Measurements from ENCODE around the gene PRRG3. TPM values are rescaled to one million over a fixed set of nuclear protein-coding genes. Genes with fewer than 3 reads are reported as not detected.

The PRRG3 gene
- total RNA-seq, 1 donor from 2014 or later = 0.18 TPM

GRCh38 chrX:151743651-151744470, 48.6 kb downstream of the PRRG3 start:
- Histone ChIP-seq H2AFZ (ENCODE audit: low read depth, low read length) (no peak overlapping the region), H3K9ac (ENCODE audit: low read length) (no peak overlapping the region), H3K4me1 (ENCODE audit: insufficient read depth, low read length) (no peaks in the 10 kb centered on the region), H3K27ac (ENCODE audit: low read depth, low read length) (no peak overlapping the region), H3K79me2 (ENCODE audit: insufficient read depth, low read length) (no peaks in the 10 kb centered on the region), H3K4me2 (ENCODE audit: low read length) (no peak overlapping the region), H3K4me3 (ENCODE audit: insufficient read depth, low read depth, low read length) (no peak overlapping the region), H4K20me1 (ENCODE audit: insufficient read depth, low read length) (no peaks in the 10 kb centered on the region), H3K27me3 (ENCODE audit: insufficient read depth, low read length) (no peaks in the 10 kb centered on the region), H3K9me3 (ENCODE audit: insufficient read depth, low read depth, low read length) (no peaks in the 10 kb centered on the region), H3K36me3 (ENCODE audit: insufficient read depth, low read length) (no peaks in the 10 kb centered on the region)
- no peaks in the 10 kb centered on the region for H3K36me3 Mint-ChIP-seq (ENCODE audit: low read depth, unreplicated experiment)
- no peak overlapping the region for H3K27ac Mint-ChIP-seq (ENCODE audit: unreplicated experiment)
- TF ChIP-seq CTCF (IDR thresholded peaks at IDR 0.05; ENCODE audit: insufficient read depth, low read depth, low read length) (no peak), EZH2 (IDR thresholded peaks at IDR 0.05; ENCODE audit: insufficient read depth, low read length) (no peak)
- no peak for FAIRE-seq
- H3K27me3 Mint-ChIP-seq (ENCODE audit: low read depth, unreplicated experiment) = peaks cover 3% of the 10 kb centered on the region
- H3K9me3 Mint-ChIP-seq (ENCODE audit: unreplicated experiment) = peaks cover 2% of the 10 kb centered on the region
- H3K4me3 Mint-ChIP-seq (ENCODE audit: unreplicated experiment) = no peak overlapping the region
- H3K4me1 Mint-ChIP-seq (ENCODE audit: low read depth, unreplicated experiment) = no peaks in the 10 kb centered on the region
- no peak for DNase-seq (ENCODE audit: low read depth)

- Histone ChIP-seq H3K4me3 (ENCODE audit: insufficient read depth, low read depth, low read length) (no peak overlapping the region), H3K36me3 (ENCODE audit: insufficient read depth, low read length) (no peaks in the 10 kb centered on the region), H2AFZ (ENCODE audit: low read depth, low read length) (no peak overlapping the region), H3K9me3 (ENCODE audit: insufficient read depth, low read depth, low read length) (no peaks in the 10 kb centered on the region), H3K79me2 (ENCODE audit: insufficient read depth, low read length) (no peaks in the 10 kb centered on the region), H3K27me3 (ENCODE audit: insufficient read depth, low read length) (no peaks in the 10 kb centered on the region), H4K20me1 (ENCODE audit: insufficient read depth, low read length) (no peaks in the 10 kb centered on the region), H3K4me1 (ENCODE audit: insufficient read depth, low read length) (no peaks in the 10 kb centered on the region), H3K9ac (ENCODE audit: low read length) (no peak overlapping the region), H3K27ac (ENCODE audit: low read depth, low read length) (no peak overlapping the region), H3K4me2 (ENCODE audit: low read length) (no peak overlapping the region)
- no peaks in the 10 kb centered on the region for H3K36me3 Mint-ChIP-seq (ENCODE audit: low read depth, unreplicated experiment)
- peaks cover 2% of the 10 kb centered on the region for H3K9me3 Mint-ChIP-seq (ENCODE audit: unreplicated experiment)
- H3K27me3 Mint-ChIP-seq (ENCODE audit: low read depth, unreplicated experiment) = peaks cover 3% of the 10 kb centered on the region
- no peaks in the 10 kb centered on the region for H3K4me1 Mint-ChIP-seq (ENCODE audit: low read depth, unreplicated experiment)
- H3K27ac Mint-ChIP-seq (ENCODE audit: unreplicated experiment) = no peak overlapping the region
- TF ChIP-seq EZH2 (IDR thresholded peaks at IDR 0.05; ENCODE audit: insufficient read depth, low read length) (no peak), CTCF (IDR thresholded peaks at IDR 0.05; ENCODE audit: insufficient read depth, low read depth, low read length) (no peak)
- H3K4me3 Mint-ChIP-seq (ENCODE audit: unreplicated experiment) = no peak overlapping the region
- DNase-seq (ENCODE audit: low read depth) (no peak), FAIRE-seq (no peak)
Measured at GRCh38 chrX:151745651-151746050, 50.4 kb downstream of the PRRG3 start.

- Histone ChIP-seq H3K4me1 (ENCODE audit: insufficient read depth, low read length) (no peaks in the 10 kb centered on the region), H3K9me3 (ENCODE audit: insufficient read depth, low read depth, low read length) (no peaks in the 10 kb centered on the region), H2AFZ (ENCODE audit: low read depth, low read length) (no peak overlapping the region), H3K27ac (ENCODE audit: low read depth, low read length) (no peak overlapping the region), H3K4me2 (ENCODE audit: low read length) (no peak overlapping the region), H3K36me3 (ENCODE audit: insufficient read depth, low read length) (no peaks in the 10 kb centered on the region), H3K4me3 (ENCODE audit: insufficient read depth, low read depth, low read length) (no peak overlapping the region), H3K9ac (ENCODE audit: low read length) (no peak overlapping the region), H3K27me3 (ENCODE audit: insufficient read depth, low read length) (no peaks in the 10 kb centered on the region), H3K79me2 (ENCODE audit: insufficient read depth, low read length) (no peaks in the 10 kb centered on the region), H4K20me1 (ENCODE audit: insufficient read depth, low read length) (no peaks in the 10 kb centered on the region)
- no peak overlapping the region for H3K27ac Mint-ChIP-seq (ENCODE audit: unreplicated experiment)
- H3K4me3 Mint-ChIP-seq (ENCODE audit: unreplicated experiment) = no peak overlapping the region
- H3K4me1 Mint-ChIP-seq (ENCODE audit: low read depth, unreplicated experiment) = peaks cover 2% of the 10 kb centered on the region
- peak; percentile 55 for FAIRE-seq
- H3K36me3 Mint-ChIP-seq (ENCODE audit: low read depth, unreplicated experiment) = no peaks in the 10 kb centered on the region
- DNase-seq (ENCODE audit: low read depth) = no peak
- peaks cover 3% of the 10 kb centered on the region for H3K27me3 Mint-ChIP-seq (ENCODE audit: low read depth, unreplicated experiment)
- no peak for TF ChIP-seq EZH2 (IDR thresholded peaks at IDR 0.05; ENCODE audit: insufficient read depth, low read length)
- TF ChIP-seq CTCF (IDR thresholded peaks at IDR 0.05; ENCODE audit: insufficient read depth, low read depth, low read length) = no peak
- peaks cover 2% of the 10 kb centered on the region for H3K9me3 Mint-ChIP-seq (ENCODE audit: unreplicated experiment)
Measured at GRCh38 chrX:151746502-151746901, 51.2 kb downstream of the PRRG3 start.
